HEK293 (cell line): Measurements from ENCODE around the gene ST6GALNAC6.

Source experiments
- CTCF ChIA-PET: fragments of 350-600 bp; formaldehyde crosslinking; extraction: SDS; loops from one replicate; lab custom pipeline; 2021; ENCODE audit warnings: antibody characterized with exemption; lab: Yijun Ruan, JAX
- POLR2A ChIA-PET: fragments of 300-600 bp; formaldehyde crosslinking; extraction: SDS; loops from one replicate; lab custom pipeline; 2020; ENCODE audit warnings: antibody characterized with exemption, inconsistent platforms; lab: Yijun Ruan, JAX
- H3K27ac ChIP-seq: fragments of 200-500 bp; sonication (Bioruptor generic); 2 replicates; pipeline ENCODE4 v1.5.1; 2014; ENCODE audit warnings: low read depth, low read length, control low read depth, inconsistent platforms; ENCODE audit errors: extremely low read depth
- H3K36me3 ChIP-seq, 2 experiments: fragments of 200-500 bp in 1 of 2; sonication (Bioruptor generic) in 1 of 2; 1 replicate in 1 of 2; 2 replicates in 1 of 2; pipeline ENCODE4 v1.5.1; 2014 to 2017; ENCODE audit warnings: inconsistent platforms in 2 of 2, low read length in 2 of 2; ENCODE audit not compliant: control insufficient read depth in 2 of 2, insufficient read depth in 1 of 2
- H3K4me1 ChIP-seq: fragments of 200-500 bp; sonication (Bioruptor generic); 2 replicates; pipeline ENCODE4 v1.5.1; 2014; ENCODE audit warnings: mild to moderate bottlenecking, low read length, inconsistent platforms; ENCODE audit not compliant: control insufficient read depth, insufficient read depth
- H3K4me3 ChIP-seq: 2 replicates; pipeline ENCODE4 v1.5.1; 2011; ENCODE audit warnings: low read depth, mild to moderate bottlenecking, control low read depth, low read length, moderate library complexity
- H3K9me3 ChIP-seq: fragments of 200-500 bp; sonication (Bioruptor generic); 2 replicates; pipeline ENCODE4 v1.5.1; 2014; ENCODE audit warnings: low read depth, low read length, inconsistent platforms; ENCODE audit not compliant: control insufficient read depth, insufficient read depth
- GLI4 ChIP-seq: fragments of 450-650 bp; formaldehyde crosslinking; IDR thresholded peaks from 2 replicates; pipeline ENCODE4 v1.5.1; 2016; ENCODE audit warnings: missing biosample characterization, missing genetic modification characterization
- GLIS2 ChIP-seq: fragments of 450-650 bp; formaldehyde crosslinking; IDR thresholded peaks from 2 replicates; pipeline ENCODE4 v1.5.1; 2016; ENCODE audit warnings: missing biosample characterization, missing genetic modification characterization
- KLF1 ChIP-seq: fragments of 450-650 bp; formaldehyde crosslinking; IDR thresholded peaks from 2 replicates; pipeline ENCODE4 v1.5.1; 2016; ENCODE audit warnings: missing biosample characterization, missing genetic modification characterization
- PBX3 ChIP-seq: sonication (generic); formaldehyde crosslinking; IDR thresholded peaks from 2 replicates; pipeline ENCODE4 v1.8.1; 2022; ENCODE audit warnings: mild to moderate bottlenecking, moderate library complexity, missing genetic modification reagents
- ZBTB11 ChIP-seq: fragments of 450-650 bp; formaldehyde crosslinking; conservative IDR thresholded peaks from 2 replicates; pipeline ENCODE4 v1.5.1; 2016; ENCODE audit warnings: low read depth, missing biosample characterization, missing genetic modification characterization
- ZIC2 ChIP-seq: fragments of 450-650 bp; formaldehyde crosslinking; IDR thresholded peaks from 2 replicates; pipeline ENCODE4 v1.5.1; 2016; ENCODE audit warnings: missing biosample characterization, missing genetic modification characterization
- ZNF391 ChIP-seq: fragments of 450-650 bp; formaldehyde crosslinking; IDR thresholded peaks from 2 replicates; pipeline ENCODE4 v1.5.1; 2016; ENCODE audit warnings: low read depth, missing biosample characterization, missing genetic modification characterization, borderline replicate concordance
- ZNF426 ChIP-seq: fragments of 450-650 bp; formaldehyde crosslinking; IDR thresholded peaks from 2 replicates; pipeline ENCODE4 v1.5.1; 2017; ENCODE audit warnings: missing biosample characterization, missing genetic modification characterization, mild to moderate bottlenecking, inconsistent platforms, moderate library complexity
- ZNF518A ChIP-seq: fragments of 450-650 bp; formaldehyde crosslinking; conservative IDR thresholded peaks from 2 replicates; pipeline ENCODE4 v1.5.1; 2016; ENCODE audit warnings: low read depth, missing biosample characterization, missing genetic modification characterization
- ZNF768 ChIP-seq: fragments of 450-650 bp; formaldehyde crosslinking; IDR thresholded peaks from 2 replicates; pipeline ENCODE4 v1.5.1; 2018; ENCODE audit warnings: missing biosample characterization, mild to moderate bottlenecking, missing genetic modification characterization
- ZNF776 ChIP-seq: fragments of 450-650 bp; formaldehyde crosslinking; IDR thresholded peaks from 2 replicates; pipeline ENCODE4 v1.5.0; 2017; ENCODE audit warnings: missing biosample characterization, missing genetic modification characterization, borderline replicate concordance
- ZNF837 ChIP-seq: fragments of 450-650 bp; formaldehyde crosslinking; IDR thresholded peaks from 2 replicates; pipeline ENCODE4 v1.5.1; 2016; ENCODE audit warnings: missing biosample characterization, missing genetic modification characterization
- TF ChIP-seq, protein P1 (sequence below): fragments of 450-650 bp; IDR thresholded peaks from 2 replicates; pipeline ENCODE4 v1.5.1; 2018; ENCODE audit warnings: missing biosample characterization, mild to moderate bottlenecking, missing genetic modification characterization

Gene ST6GALNAC6

DNA sequence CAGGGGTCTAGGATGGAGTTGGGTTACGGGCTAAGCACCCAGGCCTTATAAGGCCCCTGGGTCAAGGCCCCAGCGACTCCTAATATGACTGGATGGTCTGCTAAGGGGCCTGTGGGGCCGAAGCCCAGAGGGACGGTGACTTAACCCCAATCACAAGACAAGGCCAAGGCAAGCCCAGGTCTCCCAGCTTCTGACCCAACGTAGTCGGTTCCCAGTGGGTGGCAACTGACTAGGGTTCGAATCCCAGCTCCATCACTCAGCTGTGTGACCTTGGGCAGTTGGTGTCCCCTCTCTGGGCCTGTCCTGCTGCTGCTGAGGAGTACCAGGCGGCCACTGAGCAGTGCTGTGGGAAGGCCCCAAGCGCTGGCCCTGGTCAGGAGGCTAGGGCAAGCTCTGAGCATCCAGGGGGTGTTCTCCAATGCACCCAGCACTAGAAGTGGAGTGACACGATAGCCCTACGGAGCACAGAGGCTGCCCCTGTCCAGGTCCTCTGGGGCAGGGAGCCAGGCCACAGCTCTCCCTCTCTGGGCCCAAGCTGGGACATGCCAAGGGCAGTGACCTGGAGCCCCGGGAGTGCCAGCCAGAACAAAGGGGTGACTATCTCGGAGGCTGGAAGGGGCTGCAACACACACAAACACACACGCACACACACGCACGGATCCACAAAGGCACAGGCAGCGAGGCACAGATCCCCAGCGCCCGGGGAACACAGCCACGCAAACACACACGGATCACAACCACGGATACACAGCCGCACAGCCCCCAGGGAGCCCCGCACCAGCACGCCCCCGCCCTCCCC, 22.4 kb downstream of the ST6GALNAC6 start (continued):
- TF ChIP-seq PBX3 (CRISPR knock-in tag), result no peak
- TF ChIP-seq GLIS2 (tag by site-specific recombination), result no peak
- no peak for TF ChIP-seq ZNF518A
- no peak for TF ChIP-seq GLI4 (tag by site-specific recombination)
- TF ChIP-seq ZNF426 (tag by site-specific recombination), result no peak
- TF ChIP-seq ZNF391, result no peak
- peak; percentile 59; the same call in 1 of the 2 replicates for TF ChIP-seq ZNF768 (tag by site-specific recombination)
- TF ChIP-seq ZBTB11 (tag by site-specific recombination), result peak; percentile 63
- TF ChIP-seq ZIC2 (tag by site-specific recombination), result no peak
- TF ChIP-seq, protein P1, sequence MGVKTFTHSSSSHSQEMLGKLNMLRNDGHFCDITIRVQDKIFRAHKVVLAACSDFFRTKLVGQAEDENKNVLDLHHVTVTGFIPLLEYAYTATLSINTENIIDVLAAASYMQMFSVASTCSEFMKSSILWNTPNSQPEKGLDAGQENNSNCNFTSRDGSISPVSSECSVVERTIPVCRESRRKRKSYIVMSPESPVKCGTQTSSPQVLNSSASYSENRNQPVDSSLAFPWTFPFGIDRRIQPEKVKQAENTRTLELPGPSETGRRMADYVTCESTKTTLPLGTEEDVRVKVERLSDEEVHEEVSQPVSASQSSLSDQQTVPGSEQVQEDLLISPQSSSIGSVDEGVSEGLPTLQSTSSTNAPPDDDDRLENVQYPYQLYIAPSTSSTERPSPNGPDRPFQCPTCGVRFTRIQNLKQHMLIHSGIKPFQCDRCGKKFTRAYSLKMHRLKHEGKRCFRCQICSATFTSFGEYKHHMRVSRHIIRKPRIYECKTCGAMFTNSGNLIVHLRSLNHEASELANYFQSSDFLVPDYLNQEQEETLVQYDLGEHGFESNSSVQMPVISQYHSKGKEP, result no peak

GRCh38 chr9:127876026-127876763, 23.2 kb downstream of the ST6GALNAC6 start:
- Histone ChIP-seq H3K4me3 (no peak overlapping the region), H3K27ac (no peak overlapping the region), H3K36me3 (peaks cover 0 to 24% of the 10 kb centered on the region in 2 experiments; a peak in 1 of 3 replicates), H3K9me3 (no peaks in the 10 kb centered on the region), H3K4me1 (no peaks in the 10 kb centered on the region; the same call in 1 of the 2 replicates)
- TF ChIP-seq ZNF776 (tag by site-specific recombination) (no peak), ZNF837 (tag by site-specific recombination) (no peak), KLF1 (peak; percentile 32)
- ChIA-PET POLR2A (interaction anchor here (1.1 kb wide), 1 partner anchor 14 kb away, joined by 4 read pairs; no protein-coding TSS in a partner anchor), CTCF (interaction anchor here (0.6 to 1.2 kb wide), 7 partner anchors 45 to 935 kb away, joined by 3 to 5 read pairs (median 4); no protein-coding TSS in a partner anchor)
